Camera-type eye (tissue), 1 donor: ENCODE data around the gene TRIM25. TPM values are rescaled to one million over a fixed set of nuclear protein-coding genes. Genes with fewer than 3 reads are reported as not detected.

Experiments used
- total RNA-seq: library from RNA; depleted of rRNA; stranded (reverse); fragments of >200 nt; gene quantifications from one replicate; pipeline ENCODE4 v1.2.3, GENCODE V29; 2014

The TRIM25 gene, protein sequence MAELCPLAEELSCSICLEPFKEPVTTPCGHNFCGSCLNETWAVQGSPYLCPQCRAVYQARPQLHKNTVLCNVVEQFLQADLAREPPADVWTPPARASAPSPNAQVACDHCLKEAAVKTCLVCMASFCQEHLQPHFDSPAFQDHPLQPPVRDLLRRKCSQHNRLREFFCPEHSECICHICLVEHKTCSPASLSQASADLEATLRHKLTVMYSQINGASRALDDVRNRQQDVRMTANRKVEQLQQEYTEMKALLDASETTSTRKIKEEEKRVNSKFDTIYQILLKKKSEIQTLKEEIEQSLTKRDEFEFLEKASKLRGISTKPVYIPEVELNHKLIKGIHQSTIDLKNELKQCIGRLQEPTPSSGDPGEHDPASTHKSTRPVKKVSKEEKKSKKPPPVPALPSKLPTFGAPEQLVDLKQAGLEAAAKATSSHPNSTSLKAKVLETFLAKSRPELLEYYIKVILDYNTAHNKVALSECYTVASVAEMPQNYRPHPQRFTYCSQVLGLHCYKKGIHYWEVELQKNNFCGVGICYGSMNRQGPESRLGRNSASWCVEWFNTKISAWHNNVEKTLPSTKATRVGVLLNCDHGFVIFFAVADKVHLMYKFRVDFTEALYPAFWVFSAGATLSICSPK
- 21.4 TPM for total RNA-seq

DNA sequence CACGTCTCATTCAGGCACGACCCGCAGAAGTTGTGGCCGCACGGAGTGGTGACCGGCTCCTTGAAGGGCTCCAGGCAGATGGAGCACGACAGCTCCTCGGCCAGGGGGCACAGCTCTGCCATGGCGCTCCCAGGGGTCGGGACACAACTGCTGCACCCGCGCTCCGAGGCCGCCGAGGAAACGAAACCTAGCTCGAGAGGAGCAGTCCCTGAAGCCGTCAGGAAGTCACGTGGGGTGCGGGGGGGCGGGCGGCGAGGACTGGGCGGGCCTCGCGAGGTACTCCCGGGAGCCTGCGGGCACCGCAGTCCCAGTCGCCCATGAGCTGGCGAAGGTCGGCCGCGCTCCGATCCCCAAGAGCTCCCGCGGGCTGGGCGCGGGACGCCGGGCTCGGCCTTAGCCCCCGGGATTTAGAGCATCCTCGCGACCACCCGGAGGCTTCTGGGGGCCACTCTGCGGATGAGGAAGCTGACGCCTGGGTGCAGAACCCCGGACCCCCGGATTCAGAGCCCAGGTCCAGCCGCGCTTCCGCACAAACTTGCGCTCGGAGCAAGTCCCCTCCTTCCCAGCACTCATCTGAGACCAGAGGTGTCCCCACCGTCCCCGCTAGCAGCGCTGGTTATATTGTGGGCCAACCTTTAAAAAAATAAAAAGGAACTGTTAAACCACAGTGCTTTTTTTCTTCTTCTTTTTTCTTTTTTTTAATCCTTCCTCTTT is at the start of gene TRIM25:
TRIM25 (minus strand) TSS at position 183 of the 714 bp plus-strand sequence; CDS start at position 122, 61 bp downstream.

DNA sequence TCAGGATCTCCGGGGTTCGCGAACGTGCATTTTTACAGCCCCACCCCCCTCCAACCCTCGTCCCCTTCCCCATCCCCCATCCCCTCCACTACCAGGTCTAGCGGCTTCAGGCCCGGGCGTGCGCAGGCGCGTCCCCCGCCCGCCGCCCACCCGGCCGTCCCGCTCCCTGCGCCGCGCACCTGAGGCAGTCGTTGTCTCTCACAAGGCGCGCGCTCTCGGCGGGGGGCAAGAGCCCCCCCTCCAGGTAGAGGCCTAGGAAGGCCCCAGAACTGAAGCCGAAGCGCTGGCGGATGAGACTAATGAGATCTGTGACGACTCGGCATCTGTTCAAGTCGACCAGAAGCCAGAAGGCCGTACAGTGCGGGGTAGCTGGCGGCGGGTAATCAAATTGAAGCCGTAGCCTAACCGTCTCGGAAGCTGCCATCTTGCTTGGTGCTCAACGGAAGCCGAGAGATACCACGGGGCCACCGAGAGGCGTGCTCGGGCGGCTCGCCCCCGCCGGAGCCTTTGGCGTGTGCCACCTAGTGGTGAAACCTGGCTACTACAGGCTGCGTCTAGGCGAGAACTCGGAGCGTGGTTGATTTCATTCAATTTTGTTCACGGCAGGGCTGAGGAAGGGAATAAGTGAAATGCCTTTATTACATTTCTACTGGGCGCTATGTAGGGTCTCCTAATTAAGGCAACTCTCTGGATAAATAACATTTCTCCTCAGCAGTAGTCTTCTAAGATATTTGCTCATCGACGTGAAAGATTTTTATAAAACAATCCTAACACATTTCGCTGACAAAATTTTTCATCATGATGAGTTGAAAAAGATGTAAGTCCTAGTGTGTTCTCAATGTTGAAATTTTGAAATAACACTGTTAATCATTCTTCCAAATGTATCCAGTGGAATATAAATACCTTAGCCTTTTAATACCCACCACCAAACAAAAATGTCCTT is 47.0 kb upstream of the TRIM25 start, which contains the start of gene COIL:
COIL (minus strand) TSS at position 455 of the 943 bp plus-strand sequence; CDS start at position 424, 31 bp downstream.

Other genes with a start within 250 kb of the TRIM25 start
- gene C17orf67, start 80.1 kb downstream of the TRIM25 start, total RNA-seq: 1.8 TPM
- gene DGKE, start 79.9 kb downstream of the TRIM25 start, total RNA-seq: 34.1 TPM
- 31.0 TPM for gene COIL, start 47.0 kb upstream of the TRIM25 start, total RNA-seq
- 22.4 TPM for gene SCPEP1, start 64.1 kb upstream of the TRIM25 start, total RNA-seq
- 24.7 TPM for gene AKAP1, start 171.2 kb upstream of the TRIM25 start, total RNA-seq